Liver (tissue), 3 donors: ENCODE data around the gene TMEM125.

Source experiments
- CTCF ChIP-seq: fragments of 150-350 bp; IDR thresholded peaks from 2 replicates; pipeline ENCODE4 v1.5.1; 2017; ENCODE audit warnings: improper control_type of control experiment, low read depth, low read length; ENCODE audit not compliant: missing input control
- EGR1 ChIP-seq, 2 donors: IDR thresholded peaks; 2 replicates each; pipeline ENCODE4 v1.6.1; 2016 to 2018; ENCODE audit warnings: antibody characterized with exemption in 2 of 2, low read depth in 2 of 2
- FOXA1 ChIP-seq: IDR thresholded peaks from 2 replicates; pipeline ENCODE4 v1.6.1; 2016; ENCODE audit warnings: antibody characterized with exemption
- GABPA ChIP-seq, 2 donors: IDR thresholded peaks in 1 of 2; conservative IDR thresholded peaks in 1 of 2; 2 replicates each; pipeline ENCODE4 v1.6.1; 2016; ENCODE audit warnings: antibody characterized with exemption in 2 of 2, mild to moderate bottlenecking in 1 of 2, moderate library complexity in 1 of 2
- HNF4A ChIP-seq, 2 donors: conservative IDR thresholded peaks; 2 replicates each; pipeline ENCODE4 v1.6.1; 2016; ENCODE audit warnings: antibody characterized with exemption in 2 of 2, mild to moderate bottlenecking in 2 of 2
- HNF4G ChIP-seq: IDR thresholded peaks from 2 replicates; pipeline ENCODE4 v1.6.1; 2016; ENCODE audit warnings: antibody characterized with exemption
- MAX ChIP-seq: IDR thresholded peaks from 2 replicates; pipeline ENCODE4 v1.6.1; 2016; ENCODE audit warnings: antibody characterized with exemption
- RAD21 ChIP-seq, 2 donors: IDR thresholded peaks; 2 replicates each; pipeline ENCODE4 v1.6.1; 2016; ENCODE audit warnings: antibody characterized with exemption in 2 of 2, mild to moderate bottlenecking in 2 of 2
- REST ChIP-seq: IDR thresholded peaks from 2 replicates; pipeline ENCODE4 v1.6.1; 2016; ENCODE audit warnings: antibody characterized with exemption, mild to moderate bottlenecking
- RXRA ChIP-seq, 2 donors: IDR thresholded peaks; 2 replicates each; pipeline ENCODE4 v1.6.1; 2017 to 2018; ENCODE audit warnings: antibody characterized with exemption in 2 of 2, mild to moderate bottlenecking in 1 of 2
- SP1 ChIP-seq: IDR thresholded peaks from 2 replicates; pipeline ENCODE4 v1.6.1; 2018; ENCODE audit warnings: antibody characterized with exemption, mild to moderate bottlenecking
- TAF1 ChIP-seq: conservative IDR thresholded peaks from 2 replicates; pipeline ENCODE4 v1.6.1; 2016; ENCODE audit warnings: antibody characterized with exemption, mild to moderate bottlenecking
- YY1 ChIP-seq: IDR thresholded peaks from 2 replicates; pipeline ENCODE4 v1.6.1; 2016; ENCODE audit warnings: antibody characterized with exemption, mild to moderate bottlenecking
- donor health status: healthy.
- donor health status: healthy.

GRCh38 chr1:43298055-43298454 is 28.3 kb downstream of the TMEM125 start:
- TF ChIP-seq CTCF (no peak), RAD21 (IDR thresholded peaks at IDR 0.05) (no peak), TAF1 (no peak), YY1 (no peak), SP1 (no peak), EGR1 (IDR thresholded peaks at IDR 0.05; ENCODE audit: low read depth in 2 of 2) (no peak), MAX (no peak), RXRA (IDR thresholded peaks at IDR 0.05) (no peak), HNF4A (conservative IDR thresholded peaks at IDR 0.05) (no peak), GABPA (IDR thresholded peaks at IDR 0.05 in 1 of 2, conservative IDR thresholded peaks at IDR 0.05 in 1 of 2) (no peak), REST (no peak), FOXA1 (no peak), HNF4G (no peak)
